PC-3 (cell line): ENCODE data around the gene PAGR1.
"Not testable (repeated sequence)": the region's sequence is repeated elsewhere in the genome, so short reads cannot be mapped to it uniquely, and the experiment has no call there.

Experiments used
- CTCF ChIP-seq: fragments of 300-600 bp; sonication (generic); conservative IDR thresholded peaks from 2 replicates; pipeline ENCODE4 v1.5.1; 2017; ENCODE audit warnings: antibody characterized with exemption, low read depth, mild to moderate bottlenecking, low read length
- EZH2 ChIP-seq: fragments of 300-600 bp; sonication (generic); IDR thresholded peaks from one replicate; pipeline ENCODE4 v1.6.1; 2017; ENCODE audit warnings: antibody characterized with exemption, mild to moderate bottlenecking, low read length; ENCODE audit not compliant: unreplicated experiment
- EZH2phosphoT487 ChIP-seq: fragments of 300-600 bp; sonication (generic); IDR thresholded peaks from 2 replicates; pipeline ENCODE4 v1.6.1; 2018; ENCODE audit warnings: mild to moderate bottlenecking, antibody characterized with exemption, low read length, borderline replicate concordance

- TF ChIP-seq CTCF, EZH2phosphoT487, EZH2: not testable (repeated sequence)
These were observed 43.6 kb upstream of the PAGR1 start for GRCh38 chr16:29772330-29772729.
